Caco-2 (cell line): Measurements from ENCODE around the gene MYO5B. TPM values are rescaled to one million over a fixed set of nuclear protein-coding genes. Genes with fewer than 3 reads are reported as not detected.

Experiments
- BruUV-seq: library from RNA; stranded (reverse); fragments of 400-500 nt; replicated peaks from 2 replicates; lab custom pipeline; 2021; lab: Mats Ljungman, UMichigan
- CTCF ChIA-PET: fragments of 300-600 bp; sonication (Branson Sonifier 250); formaldehyde crosslinking; loops from one replicate; lab custom pipeline; 2022; ENCODE audit warnings: antibody characterized with exemption; lab: Charles Lee
- POLR2A ChIA-PET: fragments of 300-600 bp; sonication (Branson Sonifier 250); formaldehyde crosslinking; loops from one replicate; lab custom pipeline; 2022; ENCODE audit warnings: antibody characterized with exemption; lab: Charles Lee
- DNase-seq, 2 experiments: peaks; one replicate each; pipeline versions ENCODE4 v3.0.0 to v3.0.0-alpha.2; 2020 to 2022
- H3K27me3 ChIP-seq: replicated peaks from 2 replicates; pipeline ENCODE4 v1.6.0; 2011; ENCODE audit warnings: low read length; ENCODE audit not compliant: control insufficient read depth, insufficient read depth
- H3K36me3 ChIP-seq: 2 replicates; pipeline ENCODE4 v1.5.1; 2011; ENCODE audit warnings: low read length; ENCODE audit not compliant: control insufficient read depth, insufficient read depth
- H3K4me1 ChIP-seq: fragments of 250-450 bp; sonication (Bioruptor Pico); 2 replicates; pipeline ENCODE4 v1.5.1; 2020; ENCODE audit warnings: mild to moderate bottlenecking
- H3K4me3 ChIP-seq: 2 replicates; pipeline ENCODE4 v1.5.1; 2011; ENCODE audit warnings: low read depth, mild to moderate bottlenecking, control low read depth, low read length
- H3K9me3 ChIP-seq: fragments of 250-450 bp; sonication (Bioruptor Pico); 2 replicates; pipeline ENCODE4 v1.5.1; 2020; ENCODE audit warnings: mild to moderate bottlenecking, moderate library complexity
- H3K27ac Mint-ChIP-seq: one replicate; pipeline ENCODE4 v1.8.0; 2022; ENCODE audit warnings: mixed read lengths; ENCODE audit not compliant: unreplicated experiment
- H3K27me3 Mint-ChIP-seq: one replicate; pipeline ENCODE4 v1.8.0; 2022; ENCODE audit warnings: mixed read lengths; ENCODE audit not compliant: insufficient read depth, unreplicated experiment
- H3K36me3 Mint-ChIP-seq: one replicate; pipeline ENCODE4 v1.8.0; 2022; ENCODE audit warnings: mild to moderate bottlenecking, mixed read lengths; ENCODE audit not compliant: insufficient read depth, unreplicated experiment
- H3K4me1 Mint-ChIP-seq: one replicate; pipeline ENCODE4 v1.8.0; 2022; ENCODE audit warnings: low read depth, mixed read lengths; ENCODE audit not compliant: unreplicated experiment
- H3K4me3 Mint-ChIP-seq: one replicate; pipeline ENCODE4 v1.8.0; 2022; ENCODE audit warnings: mild to moderate bottlenecking, moderate library complexity, mixed read lengths; ENCODE audit not compliant: unreplicated experiment
- H3K9me3 Mint-ChIP-seq: one replicate; pipeline ENCODE4 v1.8.0; 2022; ENCODE audit warnings: mixed read lengths; ENCODE audit not compliant: unreplicated experiment
- intact Hi-C: fragments of 100-400 bp; cut with micrococcal nuclease; formaldehyde crosslinking; loops from one replicate; pipeline ENCODE4 v1.10.0; 2022; ENCODE audit not compliant: unreplicated experiment
- total RNA-seq: library from RNA; stranded (reverse); gene quantifications from 2 replicates; pipeline ENCODE4 v1.2.3, GENCODE V29; 2022
- TF ChIP-seq, protein P1 (sequence below), 2 experiments: fragments of 200-600 bp in 1 of 2; IDR thresholded peaks; 1 replicate in 1 of 2; 2 replicates in 1 of 2; pipeline versions ENCODE4 v1.5.1 to v1.8.0; 2011 to 2022; ENCODE audit warnings: antibody characterized with exemption in 1 of 2, control low read depth in 1 of 2, inconsistent platforms in 1 of 2, low read depth in 1 of 2, low read length in 1 of 2, mild to moderate bottlenecking in 1 of 2, moderate library complexity in 1 of 2; ENCODE audit not compliant: insufficient read depth in 1 of 2, severe bottlenecking in 1 of 2, unreplicated experiment in 1 of 2

The MYO5B gene
- total RNA-seq, 1 experiment from 2014 or later: 28.3 TPM

DNA sequence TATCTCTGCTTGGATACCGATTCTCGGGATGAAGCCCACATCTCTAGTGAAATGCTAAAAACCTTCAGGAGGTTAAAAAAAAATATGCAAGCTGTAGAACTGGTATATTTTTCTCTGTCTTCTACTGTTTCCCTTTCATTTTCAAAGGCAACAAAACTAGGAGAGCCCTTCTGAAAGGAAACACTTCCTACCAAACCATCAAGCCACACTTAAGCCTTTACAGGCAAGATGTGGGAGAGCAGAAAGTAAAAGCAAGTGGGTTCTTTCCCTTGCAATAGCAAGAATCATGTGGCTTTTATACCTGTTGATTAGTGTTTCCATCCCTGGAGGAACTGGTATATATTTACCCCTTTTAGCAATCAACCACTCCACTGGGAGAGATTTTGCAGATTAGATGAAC lies 233.7 kb downstream of the MYO5B start:
- Histone ChIP-seq H3K9me3 (no peaks in the 10 kb centered on the region), H3K36me3 (no peaks in the 10 kb centered on the region), H3K4me1 (no peaks in the 10 kb centered on the region), H3K4me3 (no peak overlapping the region), H3K27me3 (no peaks in the 10 kb centered on the region)
- H3K4me3 Mint-ChIP-seq: no peak overlapping the region
- intact Hi-C loops: no loop called here
- ChIA-PET POLR2A (no interaction called here), CTCF (no interaction called here)
- TF ChIP-seq, protein P1, sequence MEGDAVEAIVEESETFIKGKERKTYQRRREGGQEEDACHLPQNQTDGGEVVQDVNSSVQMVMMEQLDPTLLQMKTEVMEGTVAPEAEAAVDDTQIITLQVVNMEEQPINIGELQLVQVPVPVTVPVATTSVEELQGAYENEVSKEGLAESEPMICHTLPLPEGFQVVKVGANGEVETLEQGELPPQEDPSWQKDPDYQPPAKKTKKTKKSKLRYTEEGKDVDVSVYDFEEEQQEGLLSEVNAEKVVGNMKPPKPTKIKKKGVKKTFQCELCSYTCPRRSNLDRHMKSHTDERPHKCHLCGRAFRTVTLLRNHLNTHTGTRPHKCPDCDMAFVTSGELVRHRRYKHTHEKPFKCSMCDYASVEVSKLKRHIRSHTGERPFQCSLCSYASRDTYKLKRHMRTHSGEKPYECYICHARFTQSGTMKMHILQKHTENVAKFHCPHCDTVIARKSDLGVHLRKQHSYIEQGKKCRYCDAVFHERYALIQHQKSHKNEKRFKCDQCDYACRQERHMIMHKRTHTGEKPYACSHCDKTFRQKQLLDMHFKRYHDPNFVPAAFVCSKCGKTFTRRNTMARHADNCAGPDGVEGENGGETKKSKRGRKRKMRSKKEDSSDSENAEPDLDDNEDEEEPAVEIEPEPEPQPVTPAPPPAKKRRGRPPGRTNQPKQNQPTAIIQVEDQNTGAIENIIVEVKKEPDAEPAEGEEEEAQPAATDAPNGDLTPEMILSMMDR (IDR thresholded peaks at IDR 0.05; ENCODE audit: insufficient read depth in 1 of 2, low read depth in 1 of 2, low read length in 1 of 2, severe bottlenecking in 1 of 2, unreplicated experiment in 1 of 2): no peak
- H3K9me3 Mint-ChIP-seq: no peaks in the 10 kb centered on the region
- DNase-seq: no peak
- H3K27ac Mint-ChIP-seq: no peak overlapping the region
- peaks cover 15% of the 10 kb centered on the region for H3K36me3 Mint-ChIP-seq
- no peaks in the 10 kb centered on the region for H3K4me1 Mint-ChIP-seq
- BruUV-seq: no TSS peak
- H3K27me3 Mint-ChIP-seq: no peaks in the 10 kb centered on the region

DNA sequence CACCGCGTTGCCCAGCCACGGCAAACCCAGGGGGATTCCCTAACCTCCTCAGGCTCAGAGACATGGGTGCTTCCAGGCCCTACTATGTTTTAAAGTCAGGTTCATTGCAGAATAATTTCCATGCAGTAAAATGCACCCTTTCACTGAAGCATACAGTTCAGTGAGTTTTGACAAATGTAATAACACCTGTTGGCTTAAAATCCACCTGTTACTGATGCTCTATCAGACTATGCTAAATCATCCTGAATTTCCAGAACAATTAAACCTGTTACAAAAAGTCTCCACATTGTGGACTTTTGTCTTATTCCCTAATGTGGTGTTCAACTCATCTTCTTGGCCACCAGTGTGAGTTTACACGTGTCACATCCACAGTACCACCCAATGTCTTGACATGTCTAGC lies 234.6 kb downstream of the MYO5B start:
- Mint-ChIP-seq H3K27ac (no peak overlapping the region), H3K27me3 (no peaks in the 10 kb centered on the region), H3K9me3 (no peaks in the 10 kb centered on the region), H3K36me3 (peaks cover 15% of the 10 kb centered on the region), H3K4me1 (no peaks in the 10 kb centered on the region), H3K4me3 (no peak overlapping the region)
- H3K4me3 ChIP-seq: no peak overlapping the region
- intact Hi-C loops: no loop called here
- no TSS peak for BruUV-seq
- H3K36me3 ChIP-seq: no peaks in the 10 kb centered on the region
- no peaks in the 10 kb centered on the region for H3K4me1 ChIP-seq
- POLR2A ChIA-PET: no interaction called here
- DNase-seq: no peak
- no peaks in the 10 kb centered on the region for H3K27me3 ChIP-seq
- TF ChIP-seq, protein P1 (IDR thresholded peaks at IDR 0.05; ENCODE audit: insufficient read depth in 1 of 2, low read depth in 1 of 2, low read length in 1 of 2, severe bottlenecking in 1 of 2, unreplicated experiment in 1 of 2): no peak
- H3K9me3 ChIP-seq: no peaks in the 10 kb centered on the region
- CTCF ChIA-PET: no interaction called here

DNA sequence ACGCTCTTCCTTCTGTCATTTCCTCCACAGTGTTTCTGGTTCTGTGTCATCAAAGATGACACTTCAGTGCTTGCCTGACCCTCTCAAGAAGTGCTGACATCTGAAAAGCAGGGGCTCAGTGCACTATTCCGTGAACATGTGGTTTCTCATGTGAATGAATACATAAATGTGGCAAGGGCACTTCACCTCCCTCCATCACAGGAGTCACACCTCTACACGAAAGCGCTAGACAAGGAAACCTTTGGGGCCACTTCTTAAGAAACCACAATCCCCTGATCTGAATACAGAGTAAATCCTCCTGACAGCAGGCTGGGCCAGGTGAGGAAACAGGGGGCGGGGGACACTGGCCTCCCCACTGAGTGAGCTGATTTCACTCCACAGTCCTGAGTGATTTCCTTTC lies 235.8 kb downstream of the MYO5B start:
- no peaks in the 10 kb centered on the region for H3K36me3 ChIP-seq
- H3K4me1 ChIP-seq: no peaks in the 10 kb centered on the region
- H3K9me3 ChIP-seq: no peaks in the 10 kb centered on the region
- TF ChIP-seq, protein P1 (IDR thresholded peaks at IDR 0.05; ENCODE audit: insufficient read depth in 1 of 2, low read depth in 1 of 2, low read length in 1 of 2, severe bottlenecking in 1 of 2, unreplicated experiment in 1 of 2): no peak
- no peaks in the 10 kb centered on the region for H3K27me3 Mint-ChIP-seq
- CTCF ChIA-PET: no interaction called here
- POLR2A ChIA-PET: no interaction called here
- no peaks in the 10 kb centered on the region for H3K9me3 Mint-ChIP-seq
- no peaks in the 10 kb centered on the region for H3K4me1 Mint-ChIP-seq
- H3K4me3 Mint-ChIP-seq: no peak overlapping the region
- intact Hi-C loops: no loop called here
- H3K27ac Mint-ChIP-seq: no peak overlapping the region
- peaks cover 15% of the 10 kb centered on the region for H3K36me3 Mint-ChIP-seq
- no peak overlapping the region for H3K4me3 ChIP-seq
- no peaks in the 10 kb centered on the region for H3K27me3 ChIP-seq
- no TSS peak for BruUV-seq
- no peak for DNase-seq
